K562 treated with DMSO at 1 percent for 12 hours (cell line): ENCODE measurements around the gene OR56A1. TPM values are rescaled to one million over a fixed set of nuclear protein-coding genes. Genes with fewer than 3 reads are reported as not detected.

Experiments used
- total RNA-seq: library from RNA; unstranded; fragments of 300-600 nt; gene quantifications from 2 replicates; pipeline ENCODE4 v1.2.3, GENCODE V29; 2022; ENCODE audit not compliant: insufficient read depth

OR56A1 gene, protein sequence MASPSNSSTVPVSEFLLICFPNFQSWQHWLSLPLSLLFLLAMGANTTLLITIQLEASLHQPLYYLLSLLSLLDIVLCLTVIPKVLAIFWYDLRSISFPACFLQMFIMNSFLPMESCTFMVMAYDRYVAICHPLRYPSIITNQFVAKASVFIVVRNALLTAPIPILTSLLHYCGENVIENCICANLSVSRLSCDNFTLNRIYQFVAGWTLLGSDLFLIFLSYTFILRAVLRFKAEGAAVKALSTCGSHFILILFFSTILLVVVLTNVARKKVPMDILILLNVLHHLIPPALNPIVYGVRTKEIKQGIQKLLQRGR
- total RNA-seq = not detected in 2 replicates

DNA sequence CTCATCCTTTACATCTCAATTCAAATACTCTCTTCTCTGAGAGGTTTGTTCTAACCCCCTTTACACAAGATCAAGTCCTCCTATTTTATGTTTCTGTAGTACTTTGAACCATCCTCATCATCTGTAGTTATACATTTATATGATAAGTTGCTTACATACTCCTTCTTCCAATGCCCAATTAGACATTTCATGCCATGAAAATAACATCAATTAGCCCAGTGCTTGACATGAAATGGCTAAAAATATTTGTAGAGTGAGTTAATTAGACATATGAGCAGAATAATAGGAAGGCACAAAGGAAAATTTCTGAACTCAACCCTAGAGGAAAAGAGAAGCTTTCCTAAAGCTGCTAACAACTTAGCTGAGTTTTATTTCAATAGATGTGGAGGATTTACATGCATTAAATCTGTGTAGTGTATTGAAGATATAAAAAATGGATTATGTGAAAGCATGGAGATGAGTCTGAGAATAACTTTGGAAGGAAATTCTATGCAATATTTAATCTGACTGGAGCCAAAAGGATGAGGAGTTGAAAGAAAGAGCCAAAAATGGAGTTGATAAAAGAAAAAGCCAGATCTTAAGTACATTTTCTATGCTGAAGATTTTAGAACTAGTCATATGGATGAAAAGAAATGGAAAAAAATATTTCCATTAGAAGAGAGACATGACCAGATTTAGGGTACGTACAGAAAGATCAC, at the start of gene OR56A1:
Gene OR56A1, minus strand, starts transcription at position 51 of the 698 bp plus-strand sequence. CDS start 3,066 bp downstream, outside the sequence.

GRCh38 chr11:6006846-6007245, 23.7 kb downstream of the OR56A1 start, which contains the start of gene OR56A4:
Gene OR56A4, minus strand, starts transcription at chr11:6006946. Its CDS starts 3,954 bp downstream, at chr11:6002992.

DNA sequence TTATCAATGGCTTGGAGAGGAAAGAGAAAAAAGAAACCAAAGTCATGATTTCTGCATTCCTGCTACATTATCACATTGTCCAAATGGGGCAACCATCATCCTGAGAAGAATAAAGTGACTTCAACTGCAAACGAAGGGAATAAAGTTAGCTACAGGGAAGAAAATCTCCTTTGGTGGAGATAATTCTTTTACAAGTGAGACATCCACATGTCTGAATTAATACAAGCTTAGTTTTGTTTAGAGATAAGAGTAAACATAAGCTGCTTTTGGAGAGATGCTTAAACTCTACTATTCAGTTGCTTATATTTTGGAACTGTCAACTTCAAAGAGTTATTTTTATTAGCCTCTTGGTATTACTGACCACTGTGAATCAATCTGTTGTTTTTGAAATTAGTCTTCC, 43.7 kb downstream of the OR56A1 start, which contains the start of gene OR52L1:
Gene OR52L1, minus strand, starts transcription at position 101 of the 400 bp plus-strand sequence. Its CDS starts 55 bp downstream, at position 46.

Other genes starting within 250 kb of the OR56A1 start
- not detected in 2 replicates for gene OR52N5, start 247.4 kb downstream of the OR56A1 start, total RNA-seq
- not detected in 2 replicates for gene OR52N1, start 239.5 kb downstream of the OR56A1 start, total RNA-seq
- gene OR52N2, start 221.8 kb downstream of the OR56A1 start, total RNA-seq = not detected in 2 replicates
- gene OR52E6, start 188.9 kb downstream of the OR56A1 start, total RNA-seq = not detected in 2 replicates
- gene OR52E8, start 173.1 kb downstream of the OR56A1 start, total RNA-seq = not detected in 2 replicates
- not detected in 2 replicates for gene OR52E4, start 150.1 kb downstream of the OR56A1 start, total RNA-seq
- not detected in 2 replicates for gene OR52E5, start 137.6 kb downstream of the OR56A1 start, total RNA-seq
- not detected in 2 replicates for gene OR56A3, start 88.5 kb downstream of the OR56A1 start, total RNA-seq
- gene OR56A5, start 62.3 kb downstream of the OR56A1 start, total RNA-seq = not detected in 2 replicates
- not detected in 2 replicates for gene OR52L1, start 43.8 kb downstream of the OR56A1 start, total RNA-seq
- gene OR56A4, start 23.8 kb downstream of the OR56A1 start, total RNA-seq = not detected in 2 replicates
- 0.69 TPM in 1 of 2 replicates, not detected in the other for gene OR56B4, start 76.9 kb upstream of the OR56A1 start, total RNA-seq
- not detected in 2 replicates for gene OR52B2, start 139.6 kb upstream of the OR56A1 start, total RNA-seq
- gene OR52W1, start 168.5 kb upstream of the OR56A1 start, total RNA-seq = not detected in 2 replicates
- gene C11orf42, start 174.8 kb upstream of the OR56A1 start, total RNA-seq = not detected in 2 replicates
- 14.9 and 24.3 TPM in 2 replicates for gene FHIP1B, start 203.9 kb upstream of the OR56A1 start, total RNA-seq
- gene CNGA4, start 208.3 kb upstream of the OR56A1 start, total RNA-seq = not detected in 2 replicates
- gene CCKBR, start 229.1 kb upstream of the OR56A1 start, total RNA-seq = not detected in 2 replicates